MCF 10A (cell line): Measurements from ENCODE around the gene NAGPA. TPM values are rescaled to one million over a fixed set of nuclear protein-coding genes. Genes with fewer than 3 reads are reported as not detected.

ENCODE experiments used
- BruUV-seq: library from RNA; stranded (reverse); fragments of 400-500 nt; replicated peaks from 2 replicates; lab custom pipeline; 2021; lab: Mats Ljungman, UMichigan
- CTCF ChIA-PET: fragments of 300-600 bp; sonication (Branson Sonifier 250); formaldehyde crosslinking; extraction: SDS; loops from one replicate; lab custom pipeline; 2021; ENCODE audit warnings: antibody characterized with exemption, inconsistent platforms; lab: Yijun Ruan, JAX
- POLR2A ChIA-PET: fragments of 300-600, 350-650 bp; sonication (Branson Sonifier 250); formaldehyde crosslinking; extraction: SDS; loops from one replicate; lab custom pipeline; 2020; ENCODE audit warnings: antibody characterized with exemption, inconsistent platforms; lab: Yijun Ruan, JAX
- DNase-seq: peaks from one replicate; pipeline ENCODE4 v3.0.0-alpha.2; 2018; ENCODE audit not compliant: unreplicated experiment
- H3K27ac Mint-ChIP-seq: one replicate; pipeline ENCODE4 v1.8.0; 2022; ENCODE audit warnings: mild to moderate bottlenecking, low read depth, mixed read lengths; ENCODE audit not compliant: unreplicated experiment
- H3K27me3 Mint-ChIP-seq: one replicate; pipeline ENCODE4 v1.8.0; 2022; ENCODE audit warnings: mixed read lengths; ENCODE audit not compliant: insufficient read depth, unreplicated experiment
- H3K36me3 Mint-ChIP-seq: one replicate; pipeline ENCODE4 v1.8.0; 2022; ENCODE audit warnings: mild to moderate bottlenecking, moderate library complexity, mixed read lengths; ENCODE audit not compliant: insufficient read depth, unreplicated experiment
- H3K4me1 Mint-ChIP-seq: one replicate; pipeline ENCODE4 v1.8.0; 2022; ENCODE audit warnings: mixed read lengths; ENCODE audit not compliant: insufficient read depth, unreplicated experiment
- H3K4me3 Mint-ChIP-seq: one replicate; pipeline ENCODE4 v1.8.0; 2022; ENCODE audit warnings: mild to moderate bottlenecking, moderate library complexity, mixed read lengths; ENCODE audit not compliant: unreplicated experiment
- H3K9me3 Mint-ChIP-seq: one replicate; pipeline ENCODE4 v1.8.0; 2022; ENCODE audit warnings: mixed read lengths; ENCODE audit not compliant: unreplicated experiment
- intact Hi-C: fragments of 100-400 bp; cut with micrococcal nuclease; formaldehyde crosslinking; loops from 2 replicates; pipeline ENCODE4 v1.14.1; 2022
- total RNA-seq: library from RNA; stranded (reverse); gene quantifications from 2 replicates; pipeline ENCODE4 v1.2.3, GENCODE V29; 2022
- TF ChIP-seq, protein P1 (sequence below): fragments of 200-600 bp; IDR thresholded peaks from one replicate; pipeline ENCODE4 v1.8.0; 2022; ENCODE audit warnings: antibody characterized with exemption, mild to moderate bottlenecking; ENCODE audit not compliant: unreplicated experiment

NAGPA gene
- total RNA-seq, 1 experiment from 2014 or later = 4.9 TPM

DNA sequence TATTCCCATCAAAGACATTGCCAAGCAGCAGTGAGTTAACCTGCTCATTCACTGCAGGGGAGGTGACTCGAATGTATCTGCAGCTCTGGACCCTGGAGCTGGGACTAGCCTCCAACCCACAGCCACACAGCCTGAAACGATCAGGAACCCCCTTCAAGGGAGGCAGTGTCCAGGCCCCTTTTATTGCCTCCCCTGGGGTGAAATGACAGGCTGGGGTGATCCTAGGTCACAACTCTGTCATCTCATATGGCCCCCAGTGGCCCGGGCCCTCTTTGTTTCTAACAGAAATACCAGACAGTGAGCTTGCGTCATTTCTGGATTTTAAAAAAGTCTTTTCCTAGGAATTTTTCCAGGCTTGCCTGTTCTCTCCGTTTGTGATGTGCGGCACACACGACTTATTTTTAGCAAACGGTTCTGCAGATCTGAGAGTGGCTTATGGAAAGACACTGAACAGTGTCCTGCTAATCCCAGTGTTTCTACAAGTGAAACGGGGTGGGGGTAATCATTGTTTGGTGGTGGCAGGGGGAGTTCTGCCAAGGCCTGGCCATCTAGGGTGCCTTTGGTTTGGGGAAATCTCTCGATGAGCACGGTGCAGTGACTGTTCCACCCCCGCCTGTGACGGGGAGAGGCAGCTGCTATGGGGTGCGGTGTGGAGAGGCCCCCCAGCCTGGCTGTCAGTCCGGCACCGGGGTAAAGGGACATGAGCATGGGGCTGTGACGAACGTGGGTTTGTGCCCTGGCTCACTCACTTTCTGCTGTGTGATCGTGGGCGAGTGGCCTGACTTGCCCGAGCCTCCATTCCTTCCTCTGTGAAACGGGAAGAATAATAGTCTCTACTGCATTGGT lies 27.2 kb downstream of the NAGPA start:
- Mint-ChIP-seq H3K4me1 (no peaks in the 10 kb centered on the region), H3K27me3 (peaks cover 31% of the 10 kb centered on the region), H3K27ac (no peak overlapping the region), H3K9me3 (no peaks in the 10 kb centered on the region), H3K36me3 (no peaks in the 10 kb centered on the region), H3K4me3 (no peak overlapping the region)
- ChIA-PET POLR2A (no interaction called here), CTCF (no interaction called here)
- intact Hi-C loops = no loop called here
- DNase-seq = no peak
- BruUV-seq = no TSS peak
- TF ChIP-seq, protein P1, sequence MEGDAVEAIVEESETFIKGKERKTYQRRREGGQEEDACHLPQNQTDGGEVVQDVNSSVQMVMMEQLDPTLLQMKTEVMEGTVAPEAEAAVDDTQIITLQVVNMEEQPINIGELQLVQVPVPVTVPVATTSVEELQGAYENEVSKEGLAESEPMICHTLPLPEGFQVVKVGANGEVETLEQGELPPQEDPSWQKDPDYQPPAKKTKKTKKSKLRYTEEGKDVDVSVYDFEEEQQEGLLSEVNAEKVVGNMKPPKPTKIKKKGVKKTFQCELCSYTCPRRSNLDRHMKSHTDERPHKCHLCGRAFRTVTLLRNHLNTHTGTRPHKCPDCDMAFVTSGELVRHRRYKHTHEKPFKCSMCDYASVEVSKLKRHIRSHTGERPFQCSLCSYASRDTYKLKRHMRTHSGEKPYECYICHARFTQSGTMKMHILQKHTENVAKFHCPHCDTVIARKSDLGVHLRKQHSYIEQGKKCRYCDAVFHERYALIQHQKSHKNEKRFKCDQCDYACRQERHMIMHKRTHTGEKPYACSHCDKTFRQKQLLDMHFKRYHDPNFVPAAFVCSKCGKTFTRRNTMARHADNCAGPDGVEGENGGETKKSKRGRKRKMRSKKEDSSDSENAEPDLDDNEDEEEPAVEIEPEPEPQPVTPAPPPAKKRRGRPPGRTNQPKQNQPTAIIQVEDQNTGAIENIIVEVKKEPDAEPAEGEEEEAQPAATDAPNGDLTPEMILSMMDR = no peak

DNA sequence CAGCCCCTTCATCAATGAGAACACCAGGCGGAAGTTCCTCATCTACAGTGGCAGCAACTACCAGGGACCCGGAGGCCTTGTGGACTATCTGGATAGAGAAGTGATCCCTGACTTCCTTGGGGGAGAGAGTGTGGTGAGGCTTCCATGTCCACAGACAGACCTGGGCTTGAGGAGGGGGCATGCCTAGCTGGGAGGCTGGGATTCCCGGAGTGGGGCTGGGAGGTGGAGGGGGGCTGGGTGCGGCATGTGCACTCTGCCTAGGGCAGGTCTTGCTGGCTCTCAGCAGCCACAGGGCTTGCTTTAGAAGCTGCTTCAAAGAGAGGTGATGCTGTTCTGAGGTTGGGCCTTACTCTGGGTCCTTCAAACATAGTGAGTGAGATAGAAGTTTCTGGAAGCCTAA lies 27.8 kb downstream of the NAGPA start:
- ChIA-PET CTCF (no interaction called here), POLR2A (no interaction called here)
- no peak overlapping the region for H3K4me3 Mint-ChIP-seq
- no TSS peak for BruUV-seq
- H3K27me3 Mint-ChIP-seq = peaks cover 24% of the 10 kb centered on the region
- DNase-seq = no peak
- no peak overlapping the region for H3K27ac Mint-ChIP-seq
- H3K4me1 Mint-ChIP-seq = no peaks in the 10 kb centered on the region
- intact Hi-C loops = no loop called here
- H3K36me3 Mint-ChIP-seq = no peaks in the 10 kb centered on the region
- TF ChIP-seq, protein P1 = no peak
- H3K9me3 Mint-ChIP-seq = no peaks in the 10 kb centered on the region

DNA sequence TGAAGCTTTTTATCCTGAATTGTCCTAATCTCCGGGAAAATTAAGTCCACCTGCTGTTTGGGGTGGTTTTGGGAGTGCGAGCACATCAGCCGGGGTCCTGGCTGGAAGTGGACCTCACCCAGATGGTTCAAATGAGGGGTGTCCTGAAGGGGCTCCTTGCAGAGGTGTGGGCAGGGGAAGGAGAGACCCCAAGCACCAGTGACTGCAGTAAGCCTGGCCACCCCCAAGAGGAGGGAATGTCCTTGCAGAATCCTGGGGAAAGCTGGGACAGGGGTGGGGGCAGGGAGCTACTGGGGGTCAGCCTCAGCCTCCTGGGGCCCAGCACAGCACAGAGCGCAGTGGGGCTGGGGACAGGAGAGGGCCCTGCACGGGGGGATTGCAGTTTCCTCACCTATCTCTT lies 29.4 kb downstream of the NAGPA start:
- BruUV-seq = no TSS peak
- Mint-ChIP-seq H3K27ac (no peak overlapping the region), H3K27me3 (peaks cover 8% of the 10 kb centered on the region), H3K4me1 (no peaks in the 10 kb centered on the region), H3K36me3 (no peaks in the 10 kb centered on the region), H3K4me3 (no peak overlapping the region), H3K9me3 (no peaks in the 10 kb centered on the region)
- no peak for DNase-seq
- intact Hi-C loops = no loop called here
- ChIA-PET POLR2A (no interaction called here), CTCF (no interaction called here)
- TF ChIP-seq, protein P1 = no peak

DNA sequence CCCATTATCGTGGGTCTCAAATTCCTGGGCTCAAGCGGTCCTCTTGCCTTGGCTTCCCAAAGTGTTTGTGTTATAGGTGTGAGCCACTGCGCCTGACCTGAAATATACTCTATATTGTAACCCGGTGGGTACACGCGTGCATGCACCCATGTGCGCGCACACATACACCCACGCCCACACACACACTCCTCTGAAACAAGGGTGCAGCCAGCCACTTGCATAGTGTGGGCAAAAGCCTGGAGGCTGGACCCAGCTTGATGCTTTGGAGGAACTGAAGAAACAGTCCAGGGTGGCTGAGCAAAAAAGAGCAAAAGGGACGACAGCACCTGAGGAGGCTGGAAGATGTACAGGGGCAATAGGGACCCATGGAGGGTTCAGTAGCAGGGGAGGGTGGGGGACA lies 29.9 kb downstream of the NAGPA start:
- Mint-ChIP-seq H3K4me1 (no peaks in the 10 kb centered on the region), H3K27me3 (peaks cover 7% of the 10 kb centered on the region), H3K27ac (no peak overlapping the region), H3K4me3 (no peak overlapping the region), H3K36me3 (no peaks in the 10 kb centered on the region), H3K9me3 (no peaks in the 10 kb centered on the region)
- DNase-seq = no peak
- TF ChIP-seq, protein P1 = no peak
- intact Hi-C loops = no loop called here
- CTCF ChIA-PET = no interaction called here
- no TSS peak for BruUV-seq
- POLR2A ChIA-PET = no interaction called here
